Stomach (tissue), 9 donors: ENCODE data around the gene SEMA5B. TPM values are rescaled to one million over a fixed set of nuclear protein-coding genes. Genes with fewer than 3 reads are reported as not detected.

Source experiments
- DNase-seq, 2 donors: peaks; one replicate each; pipeline versions ENCODE4 v3.0.0 to v3.0.0-alpha.2; 2013 to 2019
- H3K27ac ChIP-seq, 5 donors: fragments of 200-600 bp in 4 of 5; sonication (generic) in 4 of 5; one replicate each; pipeline ENCODE4 v1.5.1; 2013 to 2019; ENCODE audit warnings: mild to moderate bottlenecking in 1 of 5, moderate library complexity in 1 of 5
- H3K27me3 ChIP-seq, 3 donors: fragments of 200-600 bp; sonication (generic); one replicate each; pipeline ENCODE4 v1.5.1; 2017 to 2019; ENCODE audit warnings: mixed run types in 1 of 3
- H3K36me3 ChIP-seq, 4 donors: fragments of 200-600 bp; sonication (generic); 1 replicate in 3 of 4; 2 replicates in 1 of 4; pipeline ENCODE4 v1.5.1; 2016 to 2019
- H3K4me1 ChIP-seq, 4 donors: fragments of 200-600 bp; sonication (generic); one replicate each; pipeline ENCODE4 v1.5.1; 2016 to 2019
- H3K4me3 ChIP-seq, 4 donors: fragments of 200-600 bp; sonication (generic) in 3 of 4; one replicate each; pipeline ENCODE4 v1.5.1; 2016 to 2019; ENCODE audit warnings: mild to moderate bottlenecking in 1 of 4
- H3K9me3 ChIP-seq, 4 donors: fragments of 200-600 bp; sonication (generic); one replicate each; pipeline ENCODE4 v1.5.1; 2016 to 2019
- CTCF ChIP-seq, 7 experiments: fragments of 450-650 bp in 4 of 7; fragments of 200-600 bp in 3 of 7; sonication (generic) in 3 of 7; IDR thresholded peaks; one replicate each; pipeline ENCODE4 v1.5.1; 2016 to 2019; ENCODE audit warnings: antibody characterized with exemption in 7 of 7, control low read depth in 2 of 7, mild to moderate bottlenecking in 1 of 7
- EP300 ChIP-seq: sonication (generic); formaldehyde crosslinking; IDR thresholded peaks from one replicate; pipeline ENCODE4 v1.6.1; 2017; ENCODE audit warnings: antibody characterized with exemption
- POLR2A ChIP-seq, 4 donors: fragments of 450-650 bp; IDR thresholded peaks; one replicate each; pipeline ENCODE4 v1.6.1; 2016; ENCODE audit warnings: antibody characterized with exemption in 4 of 4, control low read depth in 2 of 4, mild to moderate bottlenecking in 1 of 4, moderate library complexity in 1 of 4
- POLR2AphosphoS5 ChIP-seq, 3 donors: sonication (generic); formaldehyde crosslinking; IDR thresholded peaks; one replicate each; pipeline ENCODE4 v1.6.1; 2016; ENCODE audit warnings: antibody characterized with exemption in 3 of 3
- WGBS, 5 donors: extraction: QIAGEN DNeasy Blood & Tissue Kit in 3 of 5; methylation state at CpG; one replicate each; pipeline versions ENCODE4 v1.1.5 to v1.1.7; 2013 to 2018; 5-methylcytosine and 5-hydroxymethylcytosine counted together
- intact Hi-C: fragments of 100-400 bp; cut with DNase I; formaldehyde crosslinking; loops from one replicate; pipeline ENCODE4 v1.15.1; 2023; ENCODE audit warnings: low total_unique reads
- polyA plus RNA-seq, 3 donors: library from polyadenylated mRNA; stranded (reverse); fragments of 200-250 nt; gene quantifications; one replicate each; pipeline ENCODE4 v1.2.3, GENCODE V29; 2013
- total RNA-seq, 5 donors: library from RNA; depleted of rRNA; stranded (reverse); fragments of >200 nt; gene quantifications; one replicate each; pipeline versions ENCODE4 v1.1.0 to v1.2.3, GENCODE V29; 2014 to 2016
- donor health status: healthy with polysubstance abuse.
- donor health status: Bipolar disorder and iron deficiency.
- donor health status: healthy.

SEMA5B gene
- total and polyA plus RNA-seq, 8 donors: 0.15 to 27.2 (median 1.0) TPM; not detected in 2

- intact Hi-C loops: no loop called here
- TF ChIP-seq POLR2AphosphoS5 (IDR thresholded peaks at IDR 0.05): no peak
- no peak for TF ChIP-seq CTCF (IDR thresholded peaks at IDR 0.05)
- no peak for TF ChIP-seq EP300
- TF ChIP-seq POLR2A (IDR thresholded peaks at IDR 0.05): no peak
Measured at GRCh38 chr3:122908251-122908650, 119.3 kb downstream of the SEMA5B start.

GRCh38 chr3:122907471-122907870 is 120.1 kb downstream of the SEMA5B start:
- Histone ChIP-seq H3K36me3 (no peaks in the 10 kb centered on the region), H3K9me3 (no peaks in the 10 kb centered on the region), H3K4me3 (no peak overlapping the region), H3K27me3 (peaks cover 0 to 25% (median 8%) of the 10 kb centered on the region in 3 donors), H3K27ac (no peak overlapping the region), H3K4me1 (no peaks in the 10 kb centered on the region)
- DNase-seq: no peak
- intact Hi-C loops: no loop called here
- no peak for TF ChIP-seq CTCF (IDR thresholded peaks at IDR 0.05)
- no peak for TF ChIP-seq POLR2A (IDR thresholded peaks at IDR 0.05)
- TF ChIP-seq EP300: no peak
- TF ChIP-seq POLR2AphosphoS5 (IDR thresholded peaks at IDR 0.05): no peak
- 88 to 93% (median 88%) methylated on average over 4 of the region's 4 CpGs for WGBS, 5 donors

More at GRCh38 chr3:122908251-122908650, 119.3 kb downstream of the SEMA5B start:
- Histone ChIP-seq H3K27ac (no peak overlapping the region), H3K4me1 (peaks cover 0 to 7% (median 3%) of the 10 kb centered on the region in 4 donors), H3K4me3 (no peak overlapping the region), H3K27me3 (peaks cover 0 to 33% (median 16%) of the 10 kb centered on the region in 3 donors), H3K9me3 (no peaks in the 10 kb centered on the region), H3K36me3 (no peaks in the 10 kb centered on the region)
- DNase-seq: no peak
- WGBS, 5 donors: 83 to 92% (median 90%) methylated on average over 3 of the region's 3 CpGs

GRCh38 chr3:122903171-122903570 is 124.4 kb downstream of the SEMA5B start:
- Histone ChIP-seq H3K4me3 (no peak overlapping the region), H3K9me3 (no peaks in the 10 kb centered on the region), H3K4me1 (no peaks in the 10 kb centered on the region), H3K27ac (no peak overlapping the region), H3K36me3 (no peaks in the 10 kb centered on the region), H3K27me3 (peaks cover 0 to 6% (median 0%) of the 10 kb centered on the region in 3 donors)
- intact Hi-C loops: no loop called here
- TF ChIP-seq POLR2A (IDR thresholded peaks at IDR 0.05) (no peak), POLR2AphosphoS5 (IDR thresholded peaks at IDR 0.05) (no peak), CTCF (IDR thresholded peaks at IDR 0.05) (no peak), EP300 (no peak)
- 58 to 80% (median 63%) methylated on average over 1 to 4 of the region's 4 CpGs for WGBS, 5 donors
- DNase-seq: no peak

GRCh38 chr3:122902326-122902725 is 125.2 kb downstream of the SEMA5B start:
- DNase-seq: no peak
- TF ChIP-seq POLR2A (IDR thresholded peaks at IDR 0.05) (no peak), POLR2AphosphoS5 (IDR thresholded peaks at IDR 0.05) (no peak), CTCF (IDR thresholded peaks at IDR 0.05) (no peak), EP300 (no peak)
- H3K9me3 ChIP-seq: no peaks in the 10 kb centered on the region
- WGBS, 5 donors: 60 to 81% (median 66%) methylated on average over 2 of the region's 2 CpGs
- H3K27me3 ChIP-seq: peaks cover 0 to 6% (median 0%) of the 10 kb centered on the region in 3 donors
- H3K4me3 ChIP-seq: no peak overlapping the region
- H3K36me3 ChIP-seq: no peaks in the 10 kb centered on the region
- no peaks in the 10 kb centered on the region for H3K4me1 ChIP-seq
- intact Hi-C loops: no loop called here
- no peak overlapping the region for H3K27ac ChIP-seq
